ENCODE data around the gene PDE8B.
"Not testable (repeated sequence)": the region's sequence is repeated elsewhere in the genome, so short reads cannot be mapped to it uniquely, and the experiment has no call there.

The PDE8B gene

GRCh38 chr5:77444356-77444755, 233.9 kb downstream of the PDE8B start:
- no peak for DNase-seq (ENCODE audit: low read depth)

- DNase-seq (ENCODE audit: low read depth), result no peak
Observed at GRCh38 chr5:77448831-77449230, 238.4 kb downstream of the PDE8B start.

GRCh38 chr5:77449277-77449676, 238.8 kb downstream of the PDE8B start:
- DNase-seq (ENCODE audit: low read depth), result no peak

- no peak for DNase-seq (ENCODE audit: low read depth)
Observed at GRCh38 chr5:77449981-77450380, 239.5 kb downstream of the PDE8B start.

GRCh38 chr5:77452351-77452750, 241.9 kb downstream of the PDE8B start:
- no peak for DNase-seq (ENCODE audit: low read depth)

- no peak for DNase-seq (ENCODE audit: low read depth)
Observed at GRCh38 chr5:77454123-77454522, 243.6 kb downstream of the PDE8B start.

- DNase-seq (ENCODE audit: low read depth), result no peak
Observed at GRCh38 chr5:77461287-77461686, 250.8 kb downstream of the PDE8B start.

GRCh38 chr5:77463905-77464304, 253.4 kb downstream of the PDE8B start:
- no peak for DNase-seq (ENCODE audit: low read depth)

- DNase-seq (ENCODE audit: low read depth), result not testable (repeated sequence)
Observed at GRCh38 chr5:77468875-77469274, 258.4 kb downstream of the PDE8B start.

- not testable (repeated sequence) for DNase-seq (ENCODE audit: low read depth)
Observed at GRCh38 chr5:77475041-77475440, 264.6 kb downstream of the PDE8B start.

Data from stimulated activated CD8-positive, alpha-beta memory T cell treated with anti-CD3 and anti-CD28 coated beads, Interleukin-15, amount 100 ng/mL, for 1 hour (primary cell).